Left lung (tissue), 10 donors: Measurements from ENCODE around the gene LDAF1. TPM values are rescaled to one million over a fixed set of nuclear protein-coding genes. Genes with fewer than 3 reads are reported as not detected.

Experiments
- ATAC-seq: fragments of 200-7000 bp; cut with Tn5 transposase; one replicate; pipeline ENCODE4 v1.9.1; 2020; ENCODE audit warnings: moderate library complexity
- DNase-seq, 4 donors: peaks; one replicate each; pipeline ENCODE4 v3.0.0-alpha.2; 2013 to 2020
- H3K27ac ChIP-seq, 2 donors: fragments of 200-600 bp; sonication (generic) in 1 of 2; one replicate each; pipeline versions ENCODE4 v1.5.0 to v1.8.0; 2020 to 2021
- H3K27me3 ChIP-seq, 2 donors: fragments of 200-600 bp; sonication (generic) in 1 of 2; one replicate each; pipeline versions ENCODE4 v1.5.0 to v1.8.0; 2020 to 2021
- H3K36me3 ChIP-seq, 2 donors: fragments of 200-600 bp; sonication (generic) in 1 of 2; one replicate each; pipeline versions ENCODE4 v1.5.0 to v1.8.0; 2020 to 2021
- H3K4me1 ChIP-seq, 2 donors: fragments of 200-600 bp; one replicate each; pipeline ENCODE4 v1.8.0; 2021
- H3K4me3 ChIP-seq, 2 donors: fragments of 200-600 bp; sonication (generic) in 1 of 2; one replicate each; pipeline versions ENCODE4 v1.5.0 to v1.8.0; 2020 to 2021; ENCODE audit warnings: mild to moderate bottlenecking in 1 of 2
- H3K9me3 ChIP-seq, 2 donors: fragments of 200-600 bp; sonication (generic) in 1 of 2; one replicate each; pipeline versions ENCODE4 v1.5.0 to v1.8.0; 2020 to 2021
- CTCF ChIP-seq, 2 donors: fragments of 200-600 bp; sonication (generic) in 1 of 2; IDR thresholded peaks; one replicate each; pipeline versions ENCODE4 v1.5.0 to v1.8.0; 2021; ENCODE audit warnings: antibody characterized with exemption in 2 of 2
- intact Hi-C, 2 donors: fragments of 100-400 bp; cut with DNase I; formaldehyde crosslinking; loops; one replicate each; pipeline versions ENCODE4 v1.11.2 to v1.14.2; 2022
- polyA plus RNA-seq, 6 donors: library from polyadenylated mRNA; unstranded; fragments of 120-200 nt; gene quantifications; one replicate each; pipeline ENCODE4 v1.2.1, GENCODE V29; 2013; ENCODE audit not compliant: insufficient read length in 6 of 6
- total RNA-seq, 2 donors: library from RNA; stranded (reverse); fragmentation: NEBNext Ultra II Directional; extraction: Animal tissue kit (Norgen Biotek cat#: 25700); gene quantifications; one replicate each; pipeline ENCODE4 v1.2.1, GENCODE V29; 2021
- donor health status: DM: no; HTN: yes; CAD: no.
- donor health status: DM: no; HTN: no; CAD: no.

LDAF1 gene
- total and polyA plus RNA-seq, 8 donors = 27.9 to 48.5 (median 38.2) TPM

- no peak for ATAC-seq
- no peak for TF ChIP-seq CTCF (IDR thresholded peaks at IDR 0.05)
These were observed 37.4 kb upstream of the LDAF1 start for GRCh38 chr16:21120976-21121520.

GRCh38 chr16:21125191-21125590 is 33.3 kb upstream of the LDAF1 start:
- no peak for TF ChIP-seq CTCF (IDR thresholded peaks at IDR 0.05)
- Histone ChIP-seq H3K9me3 (no peaks in the 10 kb centered on the region), H3K4me3 (no peak overlapping the region), H3K27me3 (peaks cover 0 to 12% of the 10 kb centered on the region in 2 donors), H3K27ac (no peak overlapping the region), H3K4me1 (no peaks in the 10 kb centered on the region), H3K36me3 (no peaks in the 10 kb centered on the region)
- no peak for ATAC-seq
- no peak for DNase-seq
- intact Hi-C loops = no loop called here

More at GRCh38 chr16:21120976-21121520, 37.4 kb upstream of the LDAF1 start:
- Histone ChIP-seq H3K36me3 (no peaks in the 10 kb centered on the region), H3K9me3 (no peaks in the 10 kb centered on the region), H3K4me1 (no peaks in the 10 kb centered on the region), H3K27me3 (no peaks in the 10 kb centered on the region), H3K4me3 (no peak overlapping the region), H3K27ac (no peak overlapping the region)
- DNase-seq = no peak
- intact Hi-C loops = no loop called here

- intact Hi-C loops = no loop called here
- DNase-seq (no peak), ATAC-seq (no peak)
- Histone ChIP-seq H3K27ac (no peak overlapping the region), H3K4me3 (no peak overlapping the region), H3K4me1 (no peaks in the 10 kb centered on the region), H3K9me3 (no peaks in the 10 kb centered on the region), H3K36me3 (no peaks in the 10 kb centered on the region), H3K27me3 (peaks cover 0 to 12% of the 10 kb centered on the region in 2 donors)
- TF ChIP-seq CTCF (IDR thresholded peaks at IDR 0.05) = no peak
These were observed 32.0 kb upstream of the LDAF1 start for GRCh38 chr16:21126518-21126917.

GRCh38 chr16:21128991-21129390 is 29.5 kb upstream of the LDAF1 start:
- no peak overlapping the region for H3K4me3 ChIP-seq
- H3K27me3 ChIP-seq = peaks cover 0 to 12% of the 10 kb centered on the region in 2 donors
- intact Hi-C loops = no loop called here
- no peaks in the 10 kb centered on the region for H3K4me1 ChIP-seq
- DNase-seq = no peak
- TF ChIP-seq CTCF (IDR thresholded peaks at IDR 0.05) = no peak
- no peak for ATAC-seq
- no peaks in the 10 kb centered on the region for H3K9me3 ChIP-seq
- H3K27ac ChIP-seq = no peak overlapping the region
- no peaks in the 10 kb centered on the region for H3K36me3 ChIP-seq

GRCh38 chr16:21130811-21131210 is 27.7 kb upstream of the LDAF1 start:
- DNase-seq (no peak), ATAC-seq (no peak)
- intact Hi-C loops = no loop called here
- Histone ChIP-seq H3K4me1 (no peaks in the 10 kb centered on the region), H3K36me3 (no peaks in the 10 kb centered on the region), H3K9me3 (no peaks in the 10 kb centered on the region), H3K27me3 (peaks cover 0 to 12% of the 10 kb centered on the region in 2 donors), H3K4me3 (no peak overlapping the region), H3K27ac (no peak overlapping the region)
- TF ChIP-seq CTCF (IDR thresholded peaks at IDR 0.05) = no peak
